Hematopoietic multipotent progenitor cell treated with erythropoietin and hydrocortisone succinate and interleukin-3 and kit ligand, for 6 days (in vitro differentiated cells): ENCODE data around the gene SNRPA.
"Not testable (repeated sequence)": the region's sequence is repeated elsewhere in the genome, so short reads cannot be mapped to it uniquely, and the experiment has no call there.

ENCODE experiments used
- DNase-seq: peaks from one replicate; pipeline ENCODE4 v3.0.0-alpha.2; 2015

SNRPA gene

GRCh38 chr19:40802300-40803169 lies 51.5 kb downstream of the SNRPA start:
- peak; percentile 69 for DNase-seq

- no peak for DNase-seq
These were observed 52.3 kb downstream of the SNRPA start for GRCh38 chr19:40803170-40803856.

GRCh38 chr19:40803857-40804782 lies 53.1 kb downstream of the SNRPA start:
- peak; percentile 62 for DNase-seq

GRCh38 chr19:40804783-40805242 lies 53.8 kb downstream of the SNRPA start:
- DNase-seq, result no peak

- DNase-seq, result no peak
These were observed 54.4 kb downstream of the SNRPA start for GRCh38 chr19:40805258-40805868.

GRCh38 chr19:40806423-40807146 lies 55.6 kb downstream of the SNRPA start:
- DNase-seq, result peak; percentile 89

- no peak for DNase-seq
These were observed 56.4 kb downstream of the SNRPA start for GRCh38 chr19:40807147-40808020.

- DNase-seq, result no peak
These were observed 57.0 kb downstream of the SNRPA start for GRCh38 chr19:40808021-40808325.

GRCh38 chr19:40808497-40808896 lies 57.5 kb downstream of the SNRPA start:
- no peak for DNase-seq

GRCh38 chr19:40809358-40810086 lies 58.5 kb downstream of the SNRPA start:
- DNase-seq, result no peak

- DNase-seq, result no peak
These were observed 59.2 kb downstream of the SNRPA start for GRCh38 chr19:40810160-40810559.

- DNase-seq, result peak; percentile 78
These were observed 59.8 kb downstream of the SNRPA start for GRCh38 chr19:40810649-40811408.

- DNase-seq, result peak; percentile 65
These were observed 60.7 kb downstream of the SNRPA start for GRCh38 chr19:40811478-40812341.

- not testable (repeated sequence) for DNase-seq
These were observed 61.6 kb downstream of the SNRPA start for GRCh38 chr19:40812571-40812970.

- DNase-seq, result no peak
These were observed 62.2 kb downstream of the SNRPA start for GRCh38 chr19:40813182-40813581.
